ENCODE results near the gene MGARP.
A peak's percentile ranks its signal among the peaks of the same experiment; 100 is the strongest.
"Not testable (repeated sequence)": the region's sequence is repeated elsewhere in the genome, so short reads cannot be mapped to it uniquely, and the experiment has no call there.

The MGARP gene

DNA sequence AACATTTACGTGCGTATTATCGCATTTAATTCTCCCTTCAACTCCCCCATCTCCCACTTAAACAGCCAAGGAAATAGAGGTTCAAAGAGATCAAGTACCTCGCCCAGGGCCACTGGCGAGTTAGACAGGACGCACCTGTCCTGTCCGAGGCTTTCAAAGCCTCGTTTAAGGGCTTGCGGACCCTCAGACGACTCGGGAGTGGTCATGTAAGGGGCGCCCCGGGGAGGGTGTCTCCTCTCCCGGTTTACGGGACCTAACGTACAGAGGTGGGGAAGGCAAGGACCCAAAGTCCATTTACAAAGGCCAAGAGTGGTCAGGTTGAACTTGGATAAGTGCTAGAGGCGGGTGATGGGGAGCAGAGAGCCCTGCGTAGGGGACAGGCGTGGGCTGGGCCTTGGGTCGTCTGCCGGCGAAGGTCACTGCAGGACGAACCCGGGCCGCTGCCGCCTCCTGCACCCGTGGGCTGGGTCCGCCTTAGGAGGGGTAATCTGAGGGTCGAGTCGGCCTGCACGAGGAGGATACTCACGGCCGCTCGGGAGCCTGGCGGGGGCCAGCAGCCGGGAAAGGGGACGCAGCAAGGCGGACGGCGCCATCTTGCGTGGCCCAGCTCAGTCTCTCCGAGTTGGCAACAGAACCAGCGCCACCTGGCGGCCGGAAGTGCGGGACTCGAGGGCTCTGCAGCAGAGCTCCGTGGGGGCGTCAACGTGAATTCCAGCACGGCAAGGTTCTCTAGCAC lies 15.3 kb upstream of the MGARP start:
- DNase-seq, result peak; percentile 99

DNA sequence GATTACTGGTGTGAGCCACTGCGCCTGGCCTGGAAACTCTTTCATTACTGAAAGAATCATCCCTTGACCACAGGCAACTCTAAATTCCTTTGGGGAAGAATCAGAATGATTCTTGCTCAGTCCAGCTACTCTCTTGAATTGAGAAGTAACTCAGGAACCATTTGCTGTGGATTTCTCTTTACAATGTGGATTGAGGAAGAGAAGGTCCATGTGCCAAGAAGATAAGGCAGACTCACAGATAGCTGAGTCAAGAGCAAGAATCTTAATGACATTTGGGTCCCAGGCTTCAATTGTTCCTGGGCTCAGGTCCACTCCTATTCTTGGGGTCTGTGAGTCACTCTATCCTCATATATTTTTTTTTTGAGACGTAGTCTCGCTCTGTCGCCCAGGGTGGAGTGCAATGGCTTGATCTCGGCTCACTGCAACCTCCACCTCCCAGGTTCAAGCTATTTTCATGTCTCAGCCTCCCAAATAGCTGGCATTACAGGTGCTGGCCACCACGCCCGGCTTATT lies 6.2 kb upstream of the MGARP start:
- DNase-seq, result no peak

DNA sequence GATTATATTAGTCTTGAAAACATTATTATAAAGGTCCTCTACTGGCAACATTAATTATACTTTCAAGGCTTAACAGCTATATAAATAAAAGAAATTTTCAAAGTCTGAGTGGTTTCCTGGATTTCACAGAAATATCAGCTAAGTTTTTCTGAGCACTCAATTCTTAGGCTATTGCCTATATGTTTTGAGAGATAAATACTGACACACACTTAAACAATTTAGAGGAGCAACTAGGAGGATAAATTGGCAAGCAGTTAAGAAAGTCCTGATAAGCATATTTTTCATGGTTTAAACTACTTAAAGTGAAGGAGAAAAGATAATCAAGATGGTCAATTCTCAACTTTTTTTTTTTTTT lies 2.7 kb upstream of the MGARP start:
- no peak for DNase-seq

DNA sequence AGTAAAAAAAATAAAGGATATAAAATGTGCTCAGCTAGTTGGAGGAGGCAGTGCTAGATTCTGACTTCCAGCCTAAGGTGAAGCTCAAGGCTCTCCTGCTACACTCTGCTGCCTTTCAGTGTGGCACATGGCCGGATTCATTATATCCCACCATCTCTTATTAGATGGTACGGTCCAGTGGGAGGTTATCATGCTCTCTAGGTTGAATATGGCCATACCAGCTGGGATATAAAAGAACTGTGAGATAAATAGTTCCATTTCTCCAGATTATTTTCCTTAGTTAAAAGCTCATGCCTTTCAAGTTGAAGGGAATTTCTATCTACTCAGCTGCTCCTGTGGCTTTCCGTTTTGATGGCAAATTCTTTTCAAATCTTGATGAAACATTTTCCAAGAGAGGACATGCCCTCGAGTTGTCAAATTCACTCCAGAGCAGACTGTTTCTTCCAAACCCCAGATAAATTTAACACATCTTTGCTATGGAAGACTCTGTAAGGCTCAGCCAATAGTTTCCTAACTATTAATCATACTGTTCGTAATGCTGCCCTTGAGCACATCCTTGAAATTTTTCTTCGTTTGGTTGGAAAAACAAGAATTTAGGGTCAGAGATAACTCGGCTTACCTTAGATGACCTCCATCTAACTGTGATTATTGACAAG lies 2.2 kb upstream of the MGARP start:
- DNase-seq, result no peak

DNA sequence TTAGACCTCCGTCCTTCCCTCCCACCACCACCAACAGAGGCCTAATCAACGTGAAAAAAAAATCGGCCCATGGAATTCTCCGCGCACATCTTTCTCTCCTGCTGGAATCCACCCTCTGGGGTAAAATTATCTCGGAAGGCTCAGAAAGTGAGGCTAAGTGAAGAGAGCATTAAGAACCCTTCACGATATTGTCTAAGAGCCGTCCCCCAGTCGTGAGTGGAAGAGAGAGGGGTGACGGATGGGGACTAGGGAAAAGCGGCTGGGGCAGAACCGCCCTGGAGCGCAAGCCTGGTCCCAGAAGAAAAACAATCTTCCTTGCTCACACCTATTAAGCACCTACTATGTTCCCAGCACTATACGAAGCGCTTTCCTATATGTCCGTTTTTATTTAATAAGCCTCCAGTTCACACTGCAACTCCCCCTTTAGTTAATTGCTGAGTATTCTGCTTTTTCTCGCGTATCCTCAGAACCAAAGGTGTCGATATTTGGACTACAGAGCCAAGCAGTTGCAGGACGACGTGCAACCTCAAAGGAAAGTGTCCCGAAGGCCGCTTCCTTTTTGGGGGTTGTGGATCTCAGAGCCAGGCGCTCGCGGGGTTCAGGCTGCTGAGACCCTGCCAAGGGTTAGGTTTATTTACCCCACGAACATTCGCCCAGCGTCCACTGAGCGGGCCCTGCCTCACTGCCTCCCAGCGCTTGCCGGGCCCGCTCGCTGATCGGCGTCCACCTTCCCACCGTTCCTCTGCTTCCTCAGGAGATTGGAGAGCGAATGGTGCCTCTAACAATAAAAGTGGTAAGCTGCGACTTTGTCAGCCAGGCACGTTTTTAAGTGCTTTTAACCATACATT lies 889 bp downstream of the MGARP start:
- DNase-seq, result no peak

DNA sequence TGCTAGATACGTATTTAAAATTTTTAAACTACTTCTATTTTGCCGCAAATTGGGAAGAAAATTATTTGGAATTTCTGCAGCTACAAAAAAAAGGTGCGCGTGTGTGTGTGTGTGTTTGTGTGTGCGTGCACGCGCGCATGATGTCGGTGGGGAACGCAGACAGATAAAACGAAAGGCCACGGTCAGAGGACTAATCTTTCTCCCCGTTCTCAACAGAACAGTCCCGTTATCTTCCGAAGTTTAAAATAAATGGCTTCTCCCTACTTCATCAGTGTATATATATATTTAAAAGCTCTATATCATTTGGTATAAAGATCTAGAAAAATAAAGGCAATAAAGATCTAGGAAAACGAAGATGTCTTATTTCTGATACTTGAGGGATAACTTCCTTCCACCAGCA lies 1.5 kb downstream of the MGARP start:
- DNase-seq, result no peak

DNA sequence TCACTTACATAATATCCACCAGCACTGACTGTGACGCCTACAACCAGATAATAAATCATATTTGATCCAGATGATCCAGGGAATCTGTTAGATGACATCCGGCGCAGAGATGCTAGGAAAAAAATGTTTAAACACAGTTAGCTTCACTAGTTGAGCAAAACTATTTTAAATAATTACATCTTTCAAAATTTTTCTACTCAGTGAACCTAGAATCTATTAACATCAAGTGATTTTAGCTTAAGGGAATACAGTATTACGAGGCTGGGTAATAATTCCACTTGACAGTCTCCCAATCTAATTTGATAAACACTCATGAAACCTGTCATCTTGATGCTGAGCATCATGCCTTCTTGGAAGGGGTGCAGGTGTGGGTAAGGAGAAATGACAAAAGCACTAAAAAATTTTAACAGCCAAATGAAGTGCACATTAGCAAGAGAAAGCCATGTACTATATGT lies 4.7 kb downstream of the MGARP start:
- DNase-seq, result no peak

DNA sequence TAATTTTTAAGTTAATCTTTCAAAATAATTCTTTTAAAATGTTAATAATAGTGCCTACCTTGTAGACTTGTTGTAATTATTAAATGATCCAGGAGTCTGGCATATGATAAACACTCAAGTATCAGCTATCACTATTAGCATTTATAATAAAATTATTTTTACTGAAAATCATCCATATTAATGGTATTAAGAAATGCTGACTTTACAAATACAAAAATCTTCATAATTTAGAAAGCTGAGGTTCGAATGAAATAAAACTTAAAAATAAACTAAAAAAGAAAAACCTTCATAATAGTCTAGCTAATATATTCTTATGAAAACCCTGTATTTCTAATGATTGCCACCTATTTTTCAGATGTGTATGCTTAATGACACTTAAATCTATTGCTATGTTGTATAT lies 5.2 kb downstream of the MGARP start:
- DNase-seq, result no peak

DNA sequence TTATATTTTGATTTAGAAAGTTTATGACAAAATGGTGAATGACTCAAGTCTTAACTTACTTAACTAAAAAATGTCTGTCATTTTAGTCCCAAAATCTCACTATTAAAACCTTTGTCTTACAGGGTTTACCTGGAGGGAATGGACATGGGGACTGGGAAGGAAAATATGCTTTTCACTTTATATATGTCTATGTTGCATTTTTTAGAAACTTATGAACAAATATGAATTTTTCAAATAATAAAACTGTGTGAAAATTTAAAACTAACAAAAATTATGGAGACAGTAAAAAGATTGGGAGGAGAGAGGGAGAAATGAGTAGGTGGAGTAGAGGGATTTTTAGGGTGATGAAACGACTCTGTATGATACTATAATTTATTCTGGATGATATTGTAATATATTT lies 6.2 kb downstream of the MGARP start:
- no peak for DNase-seq

DNA sequence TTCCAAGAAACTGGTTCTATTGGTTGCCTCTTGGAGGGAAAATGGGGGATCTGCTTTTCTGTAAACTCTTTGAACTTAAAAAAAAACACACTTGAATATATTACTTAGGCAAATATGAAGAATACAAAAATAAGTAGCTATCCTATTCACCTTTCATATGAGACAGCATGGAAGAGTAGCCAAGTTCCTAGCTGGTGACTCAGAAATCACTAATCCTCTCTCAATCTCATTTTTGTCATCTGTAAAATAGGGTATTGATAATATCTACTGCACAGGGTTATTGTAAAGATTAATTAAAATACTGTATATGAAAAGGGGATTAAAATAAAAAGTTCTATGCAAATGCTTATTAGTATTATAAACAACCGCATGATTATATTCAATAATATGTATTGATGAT lies 12.7 kb downstream of the MGARP start:
- DNase-seq, result no peak

DNA sequence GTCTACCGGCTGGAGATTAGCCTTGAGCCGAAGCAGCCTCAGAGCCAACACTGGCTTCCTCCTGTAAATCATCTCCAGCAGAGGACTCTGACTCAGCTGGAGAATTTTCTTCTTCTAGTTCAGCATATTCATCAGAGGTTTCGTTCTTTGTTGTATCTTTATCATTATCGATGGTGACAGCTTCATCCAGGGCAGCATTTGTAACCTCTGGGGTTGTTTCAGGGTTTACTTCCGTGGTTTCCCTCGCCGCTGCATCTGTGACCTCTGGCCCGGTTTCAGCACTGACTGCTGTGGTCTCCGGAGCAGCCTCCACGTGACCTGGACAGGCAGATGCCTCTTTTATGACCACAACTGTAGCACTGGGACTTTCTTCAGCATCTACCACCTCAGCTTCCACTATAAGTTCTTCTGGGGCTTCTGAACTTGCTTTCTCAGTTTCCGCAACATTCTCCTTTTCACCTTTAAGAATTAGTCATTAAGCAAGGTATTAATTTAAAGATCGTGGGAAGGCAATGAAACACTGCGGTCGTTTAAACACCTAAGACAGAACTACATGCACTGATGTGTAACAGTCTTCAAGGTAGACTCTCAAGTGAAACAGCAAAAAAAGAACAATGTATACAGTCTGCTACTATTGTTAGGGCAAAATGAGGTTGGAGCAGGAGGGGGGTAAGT lies 13.3 kb downstream of the MGARP start:
- peak; percentile 90 for DNase-seq

DNA sequence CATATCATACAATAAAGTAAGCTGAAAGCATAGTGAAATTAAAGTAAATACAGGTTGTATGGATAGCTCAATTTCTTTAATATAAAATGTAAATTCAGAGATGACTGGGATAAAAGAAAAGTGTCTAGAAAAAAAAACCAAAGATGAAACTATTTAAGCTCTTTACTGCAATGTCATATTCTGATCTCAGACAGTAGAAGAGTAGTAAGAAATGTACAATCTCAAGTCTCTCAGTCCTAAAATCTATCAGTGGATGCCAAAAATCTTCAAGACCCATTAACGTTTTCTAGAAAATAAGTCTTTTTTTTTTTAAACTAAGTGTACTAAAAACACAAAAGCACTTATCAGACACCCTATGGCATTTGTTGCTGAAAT lies 13.8 kb downstream of the MGARP start:
- DNase-seq, result no peak

DNA sequence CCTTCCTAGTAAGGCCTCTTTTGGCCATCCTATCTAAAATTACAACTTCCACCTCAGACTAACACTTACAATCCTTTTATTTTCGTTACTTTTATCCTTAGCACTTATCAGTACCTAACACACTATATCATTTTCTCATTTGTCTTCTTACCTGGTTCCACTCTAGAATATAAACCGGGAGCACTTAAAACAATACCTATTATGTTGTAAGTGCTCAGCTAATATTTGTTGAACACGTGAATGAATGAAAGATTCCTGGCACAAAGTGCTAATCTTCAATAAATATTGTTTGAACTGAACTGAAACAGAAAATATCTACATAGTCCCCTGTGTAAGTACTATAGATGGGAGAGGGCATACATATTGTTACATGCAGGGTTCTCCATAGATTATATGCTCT lies 14.4 kb downstream of the MGARP start:
- DNase-seq, result no peak

DNA sequence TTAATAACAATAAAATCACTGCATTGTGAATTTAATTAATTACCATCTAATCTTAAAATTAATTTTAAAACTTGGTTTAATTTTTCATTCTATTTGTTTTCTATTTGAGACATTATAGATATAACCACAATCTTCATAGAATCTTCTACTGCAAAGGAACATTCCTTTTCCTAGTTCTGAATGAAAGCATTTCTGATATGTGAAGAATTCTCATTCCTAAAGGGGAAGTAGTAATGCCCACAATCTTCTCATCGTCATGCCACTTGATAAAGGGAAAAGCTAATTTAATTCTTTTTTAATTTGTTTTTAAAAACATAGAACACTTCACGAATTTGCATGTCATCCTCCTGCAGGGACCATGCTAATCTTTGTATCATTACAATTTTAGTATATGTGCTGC lies 23.7 kb downstream of the MGARP start:
- no peak for DNase-seq

DNA sequence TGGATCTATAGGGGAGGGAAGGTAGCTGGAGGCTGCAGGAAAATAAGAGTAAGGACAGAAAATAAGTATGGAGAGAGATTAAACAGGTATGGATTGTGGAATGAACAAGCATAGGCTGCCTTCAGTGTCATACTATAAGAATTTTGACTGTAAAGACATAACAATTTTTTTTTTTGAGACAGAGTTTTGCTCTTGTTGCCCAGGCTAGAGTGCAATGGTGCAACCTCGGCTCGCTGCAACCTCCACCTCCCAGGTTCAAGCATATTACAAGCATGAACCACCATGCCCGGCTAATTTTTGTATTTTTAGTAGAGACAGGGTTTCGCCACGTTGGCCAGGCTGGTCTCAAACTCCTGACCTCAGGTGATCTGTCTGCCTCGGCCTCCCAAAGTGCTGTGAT lies 24.4 kb downstream of the MGARP start:
- DNase-seq, result not testable (repeated sequence)

DNA sequence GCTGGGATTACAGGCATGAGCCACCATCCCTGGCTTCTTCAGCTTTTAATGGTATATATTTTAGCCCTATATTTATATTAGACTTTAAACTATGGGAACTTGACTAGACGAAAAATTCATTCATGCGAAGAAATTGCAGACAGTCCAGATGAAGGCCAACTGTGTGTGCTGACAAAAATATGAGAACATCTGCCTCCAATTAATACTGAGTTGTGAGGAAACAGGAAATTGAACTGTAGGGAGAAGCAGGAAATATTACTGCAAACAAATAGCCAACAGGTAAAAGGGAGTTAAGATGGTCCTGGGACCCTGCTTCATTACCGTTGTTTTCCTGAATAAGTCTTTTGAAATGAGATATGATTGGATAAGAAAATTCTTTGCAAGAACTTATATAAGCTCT lies 26.3 kb downstream of the MGARP start:
- DNase-seq, result no peak

DNA sequence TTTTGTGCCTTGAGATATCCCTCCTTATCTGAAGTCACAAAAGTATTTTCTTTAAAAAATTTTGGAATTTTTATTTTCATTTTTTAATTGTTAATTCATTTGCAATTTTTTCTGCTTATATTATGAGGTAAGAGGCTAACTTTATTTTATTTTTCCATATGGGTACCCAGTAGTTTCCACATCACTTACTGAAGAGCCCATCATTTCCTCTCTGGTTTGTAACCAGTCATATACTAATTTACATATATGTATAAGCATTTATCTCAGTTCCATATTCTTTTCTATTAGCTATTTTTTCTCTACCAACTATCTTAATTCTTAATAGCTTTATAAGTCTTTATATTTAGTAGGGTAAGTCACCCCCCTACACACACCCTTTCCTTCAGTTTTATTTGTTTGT lies 27.0 kb downstream of the MGARP start:
- DNase-seq, result no peak

DNA sequence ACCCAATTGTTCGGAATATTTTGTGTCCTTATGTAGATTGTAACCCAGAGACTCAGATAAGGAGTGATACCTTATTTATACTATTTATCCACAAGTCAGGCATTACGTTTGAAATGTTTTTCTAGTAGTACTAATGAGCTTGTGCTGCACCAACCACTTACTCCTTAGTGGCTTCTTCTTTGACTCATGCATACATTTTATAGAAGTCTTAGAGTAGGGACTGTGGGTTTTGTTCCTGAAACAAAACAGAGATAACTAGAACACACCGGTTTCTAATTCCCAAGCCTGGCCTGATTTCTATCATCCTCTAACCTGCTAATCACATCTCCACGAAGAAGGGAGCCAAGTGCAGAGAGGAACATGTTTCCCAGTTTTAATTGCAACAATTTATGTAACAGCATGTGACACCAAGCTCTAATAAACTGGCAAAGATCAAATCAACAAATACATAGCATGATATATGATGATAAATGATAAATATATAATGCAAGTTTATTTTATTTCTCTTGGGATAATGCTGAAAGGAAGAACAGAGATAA lies 32.3 kb downstream of the MGARP start:
- DNase-seq, result no peak

DNA sequence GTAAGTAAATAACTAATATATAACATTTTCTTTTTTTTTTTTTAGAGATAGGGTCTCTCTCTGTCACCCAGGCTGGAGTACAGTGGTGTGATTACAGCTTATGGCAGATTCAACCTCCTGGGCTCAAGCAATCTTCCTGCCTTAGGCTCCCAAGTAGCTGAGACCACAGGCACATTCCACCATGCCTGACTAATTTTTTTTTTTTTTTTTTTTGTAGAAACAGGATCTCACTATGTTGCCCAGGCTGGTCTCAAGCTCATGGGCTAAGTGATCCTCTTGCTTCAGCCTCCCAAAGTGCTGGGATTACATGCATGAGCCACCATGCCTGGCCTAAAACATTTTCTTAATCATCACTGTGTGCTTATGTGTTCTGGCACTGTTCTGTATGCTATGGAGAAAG lies 32.8 kb downstream of the MGARP start:
- no peak for DNase-seq

DNA sequence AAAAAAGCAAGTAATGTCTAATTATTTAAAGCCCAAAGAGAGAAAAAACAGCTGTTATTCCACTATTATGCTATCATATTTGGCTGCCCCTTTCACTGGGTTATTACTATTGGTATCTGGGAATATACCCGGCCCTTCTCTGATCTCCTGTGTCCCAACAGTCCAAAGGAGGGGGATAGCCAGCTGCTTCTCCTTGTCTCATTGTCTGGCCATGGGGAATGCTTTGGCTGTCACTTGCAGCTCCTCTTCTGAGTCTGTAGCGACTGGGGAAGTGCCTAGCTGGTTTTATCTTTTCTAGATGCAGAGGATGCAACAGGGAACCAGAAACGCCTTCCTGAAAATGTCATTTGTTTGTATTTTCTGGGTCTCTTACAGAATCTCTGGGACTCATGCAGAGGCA lies 33.9 kb downstream of the MGARP start:
- no peak for DNase-seq

DNA sequence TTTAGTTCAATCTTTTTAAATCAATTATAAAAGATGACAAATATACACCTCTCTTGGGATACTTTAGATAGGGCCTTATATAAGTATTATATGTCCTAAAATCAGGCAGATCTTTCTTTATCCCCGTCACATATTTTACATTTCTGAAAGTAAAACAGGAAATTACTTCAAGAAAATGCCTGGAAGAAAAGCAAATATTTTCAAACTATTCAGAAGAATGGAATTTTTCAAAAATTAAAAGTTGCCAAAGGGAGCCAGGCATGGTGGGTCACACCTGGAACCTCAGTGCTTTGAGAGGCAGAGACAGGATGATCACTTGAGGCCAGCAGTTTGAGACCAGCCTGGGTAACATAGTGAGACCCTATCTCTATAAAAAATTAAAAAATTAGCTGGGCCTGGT lies 34.4 kb downstream of the MGARP start:
- DNase-seq, result no peak

DNA sequence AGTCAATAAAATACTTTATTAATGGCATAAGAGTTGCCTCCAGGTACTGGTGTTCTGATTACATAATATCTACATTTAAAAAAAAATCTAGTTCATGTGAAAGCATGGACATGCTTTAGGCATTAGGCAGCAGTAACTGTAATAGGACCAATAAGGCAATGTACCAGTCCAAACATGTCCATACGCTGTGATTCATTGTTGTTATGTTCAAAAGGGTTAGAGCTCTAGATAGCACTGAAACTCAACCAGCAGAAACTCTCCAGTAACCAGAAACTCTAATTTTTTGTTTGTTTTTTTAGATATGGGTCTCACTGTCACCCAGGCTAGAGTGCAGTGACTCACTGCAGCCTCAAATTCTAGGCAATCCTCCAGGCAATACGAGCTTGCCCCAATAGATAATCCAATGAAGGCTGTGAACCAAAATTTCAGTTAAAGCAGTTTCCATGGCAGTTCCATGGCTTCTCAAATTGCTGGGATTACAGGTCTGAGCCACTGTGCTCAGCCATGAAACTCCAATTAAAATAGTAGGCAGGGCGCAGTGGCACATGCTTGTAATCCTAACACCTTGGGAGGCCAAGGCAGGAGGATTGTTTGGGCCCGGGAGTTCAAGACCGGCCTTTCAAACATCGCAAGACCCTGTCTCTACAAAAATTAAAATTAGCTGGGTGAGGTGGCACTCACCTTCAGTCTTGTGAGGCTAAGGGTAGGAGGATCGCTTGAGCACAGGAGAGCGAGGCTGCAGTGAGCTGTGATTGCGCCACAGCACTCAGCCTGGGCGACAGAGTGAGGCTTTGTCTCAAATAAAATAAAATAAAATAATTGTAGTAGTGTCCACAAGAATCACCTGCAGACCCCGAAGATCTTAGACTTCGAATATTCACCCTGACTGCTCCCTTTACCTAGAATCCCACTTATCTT lies 36.3 kb downstream of the MGARP start:
- no peak for DNase-seq
